ENCODE results near the gene SCN8A.

GRCh38 chr12:51635346-51635745, 44.3 kb downstream of the SCN8A start:
- TF ChIP-seq TAF1 (IDR thresholded peaks at IDR 0.05; ENCODE audit: borderline replicate concordance, low read depth, low read length) (no peak), POLR2AphosphoS5 (IDR thresholded peaks at IDR 0.05; ENCODE audit: low read depth, low read length) (no peak), POLR2A (IDR thresholded peaks at IDR 0.05; ENCODE audit: low read depth, low read length) (no peak)
